ENCODE data around the gene ARL16. TPM values are rescaled to one million over a fixed set of nuclear protein-coding genes. Genes with fewer than 3 reads are reported as not detected.
A peak's percentile ranks its signal among the peaks of the same experiment; 100 is the strongest.

Gene ARL16
- total RNA-seq, 1 experiment from 2014 or later = 49.8 TPM

GRCh38 chr17:81687770-81688541 is 4.4 kb upstream of the ARL16 start:
- POLR2A ChIA-PET = interaction anchor here (0.6 kb wide), 1 partner anchor 382 kb away, joined by 3 read pairs; no protein-coding TSS in a partner anchor
- H3K4me3 Mint-ChIP-seq (ENCODE audit: unreplicated experiment) = no peak overlapping the region

GRCh38 chr17:81686614-81687013 is 3.0 kb upstream of the ARL16 start:
- intact Hi-C loops (cut with micrococcal nuclease; ENCODE audit: unreplicated experiment) = no loop called here
- no peak overlapping the region for H3K27ac Mint-ChIP-seq (ENCODE audit: unreplicated experiment)
- Histone ChIP-seq H3K4me3 (ENCODE audit: low read depth, low read length) (no peak overlapping the region), H3K4me1 (0 out of 2 replicates have a peak, but pooled peaks cover 10% of the 10 kb centered on the region), H3K36me3 (ENCODE audit: control insufficient read depth, insufficient read depth, low read length) (peaks cover 7% of the 10 kb centered on the region), H3K27me3 (replicated peaks; ENCODE audit: control insufficient read depth, insufficient read depth, low read length) (no peaks in the 10 kb centered on the region), H3K9me3 (no peaks in the 10 kb centered on the region)
- no TSS peak for BruUV-seq (replicated peaks)
- no peaks in the 10 kb centered on the region for H3K27me3 Mint-ChIP-seq (ENCODE audit: insufficient read depth, unreplicated experiment)
- H3K9me3 Mint-ChIP-seq (ENCODE audit: unreplicated experiment) = no peaks in the 10 kb centered on the region
- no peak for DNase-seq
- ChIA-PET POLR2A (no interaction called here), CTCF (no interaction called here)
- H3K36me3 Mint-ChIP-seq (ENCODE audit: insufficient read depth, unreplicated experiment) = peaks cover 60% of the 10 kb centered on the region
- H3K4me3 Mint-ChIP-seq (ENCODE audit: unreplicated experiment) = no peak overlapping the region
- no peak for TF ChIP-seq CTCF (IDR thresholded peaks at IDR 0.05; ENCODE audit: insufficient read depth in 1 of 2, low read depth in 1 of 2, low read length in 1 of 2, severe bottlenecking in 1 of 2, unreplicated experiment in 1 of 2)
- no peaks in the 10 kb centered on the region for H3K4me1 Mint-ChIP-seq (ENCODE audit: low read depth, unreplicated experiment)

More at GRCh38 chr17:81687770-81688541, 4.4 kb upstream of the ARL16 start:
- Histone ChIP-seq H3K4me3 (ENCODE audit: low read depth, low read length) (no peak overlapping the region), H3K36me3 (ENCODE audit: control insufficient read depth, insufficient read depth, low read length) (peaks cover 7% of the 10 kb centered on the region), H3K9me3 (no peaks in the 10 kb centered on the region), H3K4me1 (0 out of 2 replicates have a peak, but pooled peaks cover 6% of the 10 kb centered on the region), H3K27me3 (replicated peaks; ENCODE audit: control insufficient read depth, insufficient read depth, low read length) (no peaks in the 10 kb centered on the region)
- intact Hi-C loops (cut with micrococcal nuclease; ENCODE audit: unreplicated experiment) = no loop called here
- CTCF ChIA-PET = no interaction called here
- TF ChIP-seq CTCF (IDR thresholded peaks at IDR 0.05; ENCODE audit: insufficient read depth in 1 of 2, low read depth in 1 of 2, low read length in 1 of 2, severe bottlenecking in 1 of 2, unreplicated experiment in 1 of 2) = no peak
- Mint-ChIP-seq H3K27me3 (ENCODE audit: insufficient read depth, unreplicated experiment) (no peaks in the 10 kb centered on the region), H3K36me3 (ENCODE audit: insufficient read depth, unreplicated experiment) (peaks cover 69% of the 10 kb centered on the region), H3K27ac (ENCODE audit: unreplicated experiment) (no peak overlapping the region), H3K4me1 (ENCODE audit: low read depth, unreplicated experiment) (no peaks in the 10 kb centered on the region), H3K9me3 (ENCODE audit: unreplicated experiment) (no peaks in the 10 kb centered on the region)
- DNase-seq = no peak
- BruUV-seq (replicated peaks) = no TSS peak

- peak overlapping the region; percentile 95 for H3K27ac Mint-ChIP-seq (ENCODE audit: unreplicated experiment)
- ChIA-PET POLR2A (no interaction called here), CTCF (no interaction called here)
- H3K36me3 Mint-ChIP-seq (ENCODE audit: insufficient read depth, unreplicated experiment) = peaks cover 49% of the 10 kb centered on the region
- H3K27me3 ChIP-seq (replicated peaks; ENCODE audit: control insufficient read depth, insufficient read depth, low read length) = no peaks in the 10 kb centered on the region
- H3K4me1 Mint-ChIP-seq (ENCODE audit: low read depth, unreplicated experiment) = no peaks in the 10 kb centered on the region
- no peak for TF ChIP-seq CTCF (IDR thresholded peaks at IDR 0.05; ENCODE audit: insufficient read depth in 1 of 2, low read depth in 1 of 2, low read length in 1 of 2, severe bottlenecking in 1 of 2, unreplicated experiment in 1 of 2)
- peak overlapping the region; percentile 62 for H3K4me3 ChIP-seq (ENCODE audit: low read depth, low read length)
- no peaks in the 10 kb centered on the region for H3K9me3 ChIP-seq
- BruUV-seq (replicated peaks) = no TSS peak
- H3K36me3 ChIP-seq (ENCODE audit: control insufficient read depth, insufficient read depth, low read length) = peaks cover 7% of the 10 kb centered on the region
- no peaks in the 10 kb centered on the region for H3K27me3 Mint-ChIP-seq (ENCODE audit: insufficient read depth, unreplicated experiment)
- H3K4me1 ChIP-seq = 0 out of 2 replicates have a peak, but pooled peaks cover 10% of the 10 kb centered on the region
- H3K4me3 Mint-ChIP-seq (ENCODE audit: unreplicated experiment) = peak overlapping the region; percentile 97
- H3K9me3 Mint-ChIP-seq (ENCODE audit: unreplicated experiment) = no peaks in the 10 kb centered on the region
- intact Hi-C loops (cut with micrococcal nuclease; ENCODE audit: unreplicated experiment) = no loop called here
- DNase-seq = no peak
Observed at GRCh38 chr17:81685108-81685507, 1.5 kb upstream of the ARL16 start.
